HCT116 (cell line): Measurements from ENCODE around the gene ATP7B. TPM values are rescaled to one million over a fixed set of nuclear protein-coding genes. Genes with fewer than 3 reads are reported as not detected.

Experiments
- ATAC-seq: fragments of 200-7000 bp; cut with Tn5 transposase; 2 replicates; pipeline ENCODE4 v1.9.1; 2020; ENCODE audit warnings: mild to moderate bottlenecking, moderate library complexity
- BruUV-seq: library from RNA; stranded (reverse); fragments of 400-500 nt; replicated peaks from 2 replicates; lab custom pipeline; 2021; lab: Mats Ljungman, UMichigan
- CTCF ChIA-PET: fragments of 300-600 bp; sonication (Branson Sonifier 250); formaldehyde crosslinking; loops from one replicate; lab custom pipeline; 2021; ENCODE audit warnings: antibody characterized with exemption; lab: Charles Lee
- POLR2A ChIA-PET: fragments of 300-600, 350-600 bp; sonication (Branson Sonifier 250); formaldehyde crosslinking; loops from one replicate; lab custom pipeline; 2021; ENCODE audit warnings: antibody characterized with exemption; lab: Charles Lee
- RAD21 ChIA-PET, 2 experiments: fragments of 300-600 bp; sonication (Branson Sonifier 250); formaldehyde crosslinking; loops; one replicate each; lab custom pipeline; 2023; ENCODE audit warnings: low total read pairs in 2 of 2; ENCODE audit not compliant: uncharacterized antibody in 2 of 2, unreplicated experiment in 2 of 2, low non-redundant PET in 1 of 2; lab: Charles Lee
- DNase-seq: peaks from one replicate; pipeline ENCODE4 v3.0.0-alpha.2; 2010; ENCODE audit warnings: low read depth, low spot score
- H2AFZ ChIP-seq: fragments of 200-600 bp; shearing (Covaris generic), sonication (generic); 2 replicates; pipeline ENCODE4 v1.6.1; 2017; ENCODE audit warnings: low read depth, mixed run types, mixed read lengths, antibody characterized with exemption, low read length; ENCODE audit not compliant: poor library complexity, severe bottlenecking
- H3K27ac ChIP-seq: 2 replicates; pipeline ENCODE4 v1.5.1; 2012; ENCODE audit warnings: low read depth, low read length
- H3K27me3 ChIP-seq: fragments of 200-600 bp; sonication (generic); 2 replicates; pipeline ENCODE4 v1.6.1; 2016; ENCODE audit warnings: mixed run types, low read length, mixed read lengths; ENCODE audit not compliant: insufficient read depth
- H3K36me3 ChIP-seq, 2 experiments: fragments of 200-500 bp in 1 of 2; fragments of 200-600 bp in 1 of 2; sonication (Bioruptor generic) in 1 of 2; sonication (generic) in 1 of 2; 2 replicates each; pipeline versions ENCODE4 v1.5.1 to v1.6.1; 2014 to 2016; ENCODE audit warnings: low read length in 2 of 2, inconsistent platforms in 1 of 2, mixed read lengths in 1 of 2, mixed run types in 1 of 2; ENCODE audit not compliant: insufficient read depth in 2 of 2, control insufficient read depth in 1 of 2
- H3K4me1 ChIP-seq, 2 experiments: fragments of 200-600 bp in 1 of 2; sonication (generic) in 1 of 2; 2 replicates each; pipeline versions ENCODE4 v1.5.1 to v1.6.1; 2012 to 2017; ENCODE audit warnings: low read length in 2 of 2, inconsistent platforms in 1 of 2, mild to moderate bottlenecking in 1 of 2, mixed read lengths in 1 of 2, mixed run types in 1 of 2, moderate library complexity in 1 of 2; ENCODE audit not compliant: insufficient read depth in 2 of 2, control insufficient read depth in 1 of 2
- H3K4me2 ChIP-seq: fragments of 200-600 bp; sonication (generic); 2 replicates; pipeline ENCODE4 v1.6.1; 2017; ENCODE audit warnings: mixed run types, low read length, mixed read lengths
- H3K4me3 ChIP-seq, 2 experiments: fragments of 200-600 bp in 1 of 2; sonication (generic) in 1 of 2; replicated peaks in 1 of 2; 2 replicates each; pipeline ENCODE4 v1.5.1; 2011 to 2016; ENCODE audit warnings: low read length in 2 of 2, control low read depth in 1 of 2, low read depth in 1 of 2, mild to moderate bottlenecking in 1 of 2, mixed read lengths in 1 of 2, mixed run types in 1 of 2
- H3K79me2 ChIP-seq: fragments of 200-600 bp; sonication (generic); 2 replicates; pipeline ENCODE4 v1.6.1; 2017; ENCODE audit warnings: mild to moderate bottlenecking, mixed run types, low read length, moderate library complexity, mixed read lengths; ENCODE audit not compliant: insufficient read depth
- H3K9ac ChIP-seq: fragments of 200-600 bp; sonication (generic); 2 replicates; pipeline ENCODE4 v1.6.1; 2016; ENCODE audit warnings: low read length, mixed read lengths
- H3K9me2 ChIP-seq: fragments of 200-600 bp; sonication (generic), shearing (Covaris generic); 2 replicates; pipeline ENCODE4 v1.6.1; 2017; ENCODE audit warnings: mixed run types, mild to moderate bottlenecking, moderate library complexity; ENCODE audit not compliant: insufficient read depth
- H3K9me3 ChIP-seq, 2 experiments: fragments of 200-500 bp in 1 of 2; fragments of 200-600 bp in 1 of 2; sonication (Bioruptor generic) in 1 of 2; sonication (generic) in 1 of 2; 2 replicates each; pipeline ENCODE4 v1.6.1; 2014 to 2017; ENCODE audit warnings: low read length in 2 of 2, mixed read lengths in 2 of 2, inconsistent platforms in 1 of 2, low read depth in 1 of 2, mild to moderate bottlenecking in 1 of 2, mixed run types in 1 of 2, moderate library complexity in 1 of 2; ENCODE audit not compliant: control insufficient read depth in 1 of 2, insufficient read depth in 1 of 2
- H4K20me1 ChIP-seq: fragments of 200-600 bp; sonication (generic), shearing (Covaris generic); 2 replicates; pipeline ENCODE4 v1.6.1; 2017; ENCODE audit warnings: mixed run types, mild to moderate bottlenecking, moderate library complexity; ENCODE audit not compliant: insufficient read depth
- CBX3 ChIP-seq: IDR thresholded peaks from 2 replicates; pipeline ENCODE4 v1.6.1; 2012; ENCODE audit warnings: low read depth
- CEBPB ChIP-seq: IDR thresholded peaks from 2 replicates; pipeline ENCODE4 v1.6.1; 2012; ENCODE audit warnings: low read depth
- CTCF ChIP-seq, 3 experiments: fragments of 200-600 bp in 1 of 3; sonication (generic) in 1 of 3; IDR thresholded peaks in 2 of 3; conservative IDR thresholded peaks in 1 of 3; 2 replicates each; pipeline ENCODE4 v1.5.1; 2012 to 2017; ENCODE audit warnings: low read depth in 2 of 3, low read length in 2 of 3, antibody characterized with exemption in 1 of 3, borderline replicate concordance in 1 of 3, control low read depth in 1 of 3, mild to moderate bottlenecking in 1 of 3, mixed read lengths in 1 of 3, mixed run types in 1 of 3, moderate library complexity in 1 of 3; ENCODE audit not compliant: insufficient read depth in 1 of 3
- EGR1 ChIP-seq: IDR thresholded peaks from 2 replicates; pipeline ENCODE4 v1.6.1; 2012; ENCODE audit warnings: low read depth
- ELF1 ChIP-seq: IDR thresholded peaks from 2 replicates; pipeline ENCODE4 v1.6.1; 2012; ENCODE audit warnings: low read depth, borderline replicate concordance
- EZH2 ChIP-seq: fragments of 200-600 bp; sonication (generic); IDR thresholded peaks from 2 replicates; pipeline ENCODE4 v1.6.1; 2017; ENCODE audit warnings: antibody characterized with exemption, mixed run types
- EZH2phosphoT487 ChIP-seq: fragments of 200-600 bp; IDR thresholded peaks from 2 replicates; pipeline ENCODE4 v1.6.1; 2018; ENCODE audit warnings: antibody characterized with exemption, borderline replicate concordance
- RAD21 ChIP-seq: IDR thresholded peaks from 2 replicates; pipeline ENCODE4 v1.6.1; 2012; ENCODE audit warnings: low read depth, mild to moderate bottlenecking
- SRF ChIP-seq: IDR thresholded peaks from 2 replicates; pipeline ENCODE4 v1.6.1; 2012; ENCODE audit warnings: low read depth
- YY1 ChIP-seq: IDR thresholded peaks from 2 replicates; pipeline ENCODE4 v1.6.1; 2011; ENCODE audit warnings: low read length, low read depth, moderate library complexity, mild to moderate bottlenecking; ENCODE audit not compliant: insufficient replicate concordance; ENCODE audit errors: extremely low read depth
- intact Hi-C: fragments of 100-400 bp; cut with micrococcal nuclease; formaldehyde crosslinking; loops from 2 replicates; pipeline ENCODE4 v1.10.0; 2022
- total RNA-seq: library from RNA; stranded (reverse); gene quantifications from one replicate; pipeline ENCODE4 v1.2.1, GENCODE V29; 2021; ENCODE audit not compliant: unreplicated experiment

ATP7B gene
- total RNA-seq, 1 experiment from 2014 or later = 10.3 TPM

GRCh38 chr13:51999510-51999911, 11.7 kb downstream of the ATP7B start (continued):
- TF ChIP-seq CTCF (IDR thresholded peaks at IDR 0.05 in 2 of 3, conservative IDR thresholded peaks at IDR 0.05 in 1 of 3; ENCODE audit: borderline replicate concordance in 1 of 3, insufficient read depth in 1 of 3, low read depth in 2 of 3, low read length in 2 of 3) (no peak), EZH2phosphoT487 (no peak), ELF1 (no peak), YY1 (no peak), RAD21 (no peak)

- BruUV-seq = no TSS peak
- Histone ChIP-seq H3K36me3 (no peaks in the 10 kb centered on the region), H2AFZ (no peak overlapping the region), H3K4me1 (peaks cover 0 to 5% of the 10 kb centered on the region in 2 experiments; a peak in 1 of 4 replicates), H3K9me2 (no peaks in the 10 kb centered on the region), H4K20me1 (no peaks in the 10 kb centered on the region), H3K4me3 (no peak overlapping the region), H3K27me3 (no peaks in the 10 kb centered on the region), H3K4me2 (no peak overlapping the region), H3K9ac (no peak overlapping the region), H3K9me3 (no peaks in the 10 kb centered on the region), H3K79me2 (no peaks in the 10 kb centered on the region), H3K27ac (no peak overlapping the region)
- RAD21 ChIA-PET = interaction anchor here in 1 of 2 experiments (1.0 kb wide), 1 partner anchor 129 kb away, joined by 3 read pairs; no protein-coding TSS in a partner anchor
- intact Hi-C loops = no loop called here
- no peak for TF ChIP-seq EZH2
- no peak for TF ChIP-seq CBX3
- no peak for TF ChIP-seq CEBPB
- no peak for TF ChIP-seq EGR1
- no peak for TF ChIP-seq SRF
- POLR2A ChIA-PET = no interaction called here
- CTCF ChIA-PET = no interaction called here
- DNase-seq = no peak
- no peak for ATAC-seq
These were observed 12.3 kb downstream of the ATP7B start for GRCh38 chr13:51998723-51999509.
